GM12891 (cell line): Measurements from ENCODE around the gene WDR90.

Experiments
- PAX5 ChIP-seq: IDR thresholded peaks from 2 replicates; pipeline ENCODE4 v1.6.1; 2011; ENCODE audit warnings: low read length, moderate library complexity, mild to moderate bottlenecking; ENCODE audit not compliant: insufficient read depth, severe bottlenecking
- POLR2A ChIP-seq: IDR thresholded peaks from 2 replicates; pipeline ENCODE4 v1.6.1; 2011; ENCODE audit warnings: low read depth, low read length, control low read depth
- POLR2AphosphoS5 ChIP-seq: IDR thresholded peaks from 2 replicates; pipeline ENCODE4 v1.6.1; 2011; ENCODE audit warnings: low read depth, low read length, control low read depth
- POU2F2 ChIP-seq: IDR thresholded peaks from 2 replicates; pipeline ENCODE4 v1.6.1; 2011; ENCODE audit warnings: low read depth, mild to moderate bottlenecking, control low read depth, low read length, moderate library complexity
- SPI1 ChIP-seq: IDR thresholded peaks from 2 replicates; pipeline ENCODE4 v1.6.1; 2011; ENCODE audit warnings: low read depth, low read length, control low read depth
- TAF1 ChIP-seq: IDR thresholded peaks from 2 replicates; pipeline ENCODE4 v1.6.1; 2011; ENCODE audit warnings: low read depth, low read length, control low read depth

GRCh38 chr16:709566-710499 is 60.7 kb downstream of the WDR90 start:
- TF ChIP-seq TAF1: no peak
- TF ChIP-seq POLR2AphosphoS5: no peak
- TF ChIP-seq POLR2A: no peak
- TF ChIP-seq PAX5: no peak
- TF ChIP-seq SPI1: no peak
- no peak for TF ChIP-seq POU2F2
